Gastroesophageal sphincter (tissue), 4 donors: ENCODE measurements around the gene NEUROG2. TPM values are rescaled to one million over a fixed set of nuclear protein-coding genes. Genes with fewer than 3 reads are reported as not detected.

Experiments used
- ATAC-seq: fragments of 150-250 bp; one replicate; pipeline ENCODE4 v1.9.1; 2016; ENCODE audit warnings: mild to moderate bottlenecking, moderate library complexity
- H3K27ac ChIP-seq, 4 donors: fragments of 200-600 bp; sonication (generic) in 3 of 4; 1 replicate in 3 of 4; 2 replicates in 1 of 4; pipeline ENCODE4 v1.5.1; 2016 to 2019
- H3K27me3 ChIP-seq: fragments of 200-600 bp; sonication (generic); one replicate; pipeline ENCODE4 v1.5.1; 2019
- H3K36me3 ChIP-seq, 2 donors: fragments of 200-600 bp; sonication (generic); one replicate each; pipeline ENCODE4 v1.5.1; 2019; ENCODE audit warnings: control low read depth in 1 of 2
- H3K4me1 ChIP-seq, 3 donors: fragments of 200-600 bp; sonication (generic); 1 replicate in 2 of 3; 2 replicates in 1 of 3; pipeline ENCODE4 v1.5.1; 2016 to 2019; ENCODE audit warnings: control low read depth in 2 of 3
- H3K4me3 ChIP-seq, 2 donors: fragments of 200-600 bp; sonication (generic); one replicate each; pipeline ENCODE4 v1.5.1; 2019; ENCODE audit warnings: mild to moderate bottlenecking in 1 of 2, moderate library complexity in 1 of 2
- H3K9me3 ChIP-seq, 3 donors: fragments of 200-600 bp; sonication (generic); one replicate each; pipeline ENCODE4 v1.5.1; 2017 to 2019; ENCODE audit warnings: control low read depth in 2 of 3
- EP300 ChIP-seq: sonication (generic); formaldehyde crosslinking; IDR thresholded peaks from one replicate; pipeline ENCODE4 v1.6.1; 2017; ENCODE audit warnings: antibody characterized with exemption, mild to moderate bottlenecking
- POLR2A ChIP-seq, 2 donors: fragments of 450-650 bp; IDR thresholded peaks; one replicate each; pipeline ENCODE4 v1.6.1; 2017; ENCODE audit warnings: antibody characterized with exemption in 2 of 2, mild to moderate bottlenecking in 2 of 2, moderate library complexity in 1 of 2
- POLR2AphosphoS5 ChIP-seq: sonication (generic); formaldehyde crosslinking; IDR thresholded peaks from one replicate; pipeline ENCODE4 v1.6.1; 2017; ENCODE audit warnings: antibody characterized with exemption
- WGBS, 2 donors: methylation state at CpG; one replicate each; pipeline ENCODE4 v1.1.5; 2018; ENCODE audit warnings: low coverage in 1 of 2; 5-methylcytosine and 5-hydroxymethylcytosine counted together
- total RNA-seq, 4 donors: library from RNA; depleted of rRNA; stranded (reverse); fragments of >200 nt; gene quantifications; one replicate each; pipeline ENCODE4 v1.1.0, GENCODE V29; 2016
- TF ChIP-seq, protein P1 (sequence below), 4 experiments: fragments of 200-600 bp in 2 of 4; fragments of 450-650 bp in 2 of 4; sonication (generic) in 1 of 4; IDR thresholded peaks; one replicate each; pipeline ENCODE4 v1.5.1; 2017 to 2019; ENCODE audit warnings: antibody characterized with exemption in 4 of 4, mild to moderate bottlenecking in 2 of 4, moderate library complexity in 2 of 4

NEUROG2 gene
- total RNA-seq, 4 donors from 2014 or later, result not detected

DNA sequence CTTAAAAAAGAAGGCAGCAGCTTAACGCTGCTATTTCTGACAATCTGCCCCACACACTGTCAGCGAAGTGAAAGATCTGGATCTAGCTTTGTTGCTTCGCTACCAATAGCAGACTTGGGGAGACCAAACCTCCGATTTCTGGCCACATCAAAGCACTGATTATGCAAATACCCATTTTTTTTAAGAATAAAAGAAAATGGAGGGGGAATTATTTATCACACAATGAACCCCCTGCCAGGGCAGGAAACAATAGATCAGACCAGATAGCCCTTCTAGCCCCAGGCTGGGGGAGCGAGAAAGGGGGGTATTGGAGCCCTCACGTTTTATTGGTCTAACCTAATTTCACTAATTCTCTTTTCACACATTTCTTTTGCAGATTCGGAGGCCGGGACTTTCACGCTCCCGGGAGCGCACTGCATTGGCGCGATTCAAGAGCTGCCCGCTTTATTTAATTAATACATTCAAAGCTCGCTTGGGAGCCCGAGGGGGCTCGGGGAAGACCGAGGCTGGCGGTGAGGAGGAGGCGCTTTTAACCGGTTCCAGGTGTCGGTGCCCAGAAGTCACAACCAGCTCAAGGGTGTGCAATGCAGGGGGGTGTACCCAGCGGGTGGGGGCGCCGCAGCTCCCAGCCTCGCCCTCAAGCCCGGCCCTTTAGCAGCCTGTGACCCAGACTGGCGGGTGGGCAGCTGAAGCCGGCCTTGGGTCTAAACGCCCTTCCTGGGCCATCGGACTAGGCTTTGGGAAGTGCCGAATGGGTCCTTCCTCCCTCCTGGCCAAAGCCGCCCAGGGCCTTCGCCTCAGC lies 5.5 kb downstream of the NEUROG2 start:
- Histone ChIP-seq H3K27ac (no peak overlapping the region), H3K27me3 (peaks cover 99% of the 10 kb centered on the region), H3K36me3 (no peaks in the 10 kb centered on the region), H3K9me3 (peaks cover 0 to 4% (median 0%) of the 10 kb centered on the region in 3 donors), H3K4me1 (peaks cover 0 to 43% (median 16%) of the 10 kb centered on the region in 3 donors), H3K4me3 (peak overlapping the region in 1 of 2 donors; percentile 36)
- no peak for TF ChIP-seq POLR2A (IDR thresholded peaks at IDR 0.05)
- no peak for TF ChIP-seq EP300
- TF ChIP-seq, protein P1, sequence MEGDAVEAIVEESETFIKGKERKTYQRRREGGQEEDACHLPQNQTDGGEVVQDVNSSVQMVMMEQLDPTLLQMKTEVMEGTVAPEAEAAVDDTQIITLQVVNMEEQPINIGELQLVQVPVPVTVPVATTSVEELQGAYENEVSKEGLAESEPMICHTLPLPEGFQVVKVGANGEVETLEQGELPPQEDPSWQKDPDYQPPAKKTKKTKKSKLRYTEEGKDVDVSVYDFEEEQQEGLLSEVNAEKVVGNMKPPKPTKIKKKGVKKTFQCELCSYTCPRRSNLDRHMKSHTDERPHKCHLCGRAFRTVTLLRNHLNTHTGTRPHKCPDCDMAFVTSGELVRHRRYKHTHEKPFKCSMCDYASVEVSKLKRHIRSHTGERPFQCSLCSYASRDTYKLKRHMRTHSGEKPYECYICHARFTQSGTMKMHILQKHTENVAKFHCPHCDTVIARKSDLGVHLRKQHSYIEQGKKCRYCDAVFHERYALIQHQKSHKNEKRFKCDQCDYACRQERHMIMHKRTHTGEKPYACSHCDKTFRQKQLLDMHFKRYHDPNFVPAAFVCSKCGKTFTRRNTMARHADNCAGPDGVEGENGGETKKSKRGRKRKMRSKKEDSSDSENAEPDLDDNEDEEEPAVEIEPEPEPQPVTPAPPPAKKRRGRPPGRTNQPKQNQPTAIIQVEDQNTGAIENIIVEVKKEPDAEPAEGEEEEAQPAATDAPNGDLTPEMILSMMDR (IDR thresholded peaks at IDR 0.05), result no peak
- no peak for TF ChIP-seq POLR2AphosphoS5
- ATAC-seq, result no peak
- WGBS, 2 donors, result 0 to 4% methylated on average over 12 to 14 of the region's 34 CpGs

DNA sequence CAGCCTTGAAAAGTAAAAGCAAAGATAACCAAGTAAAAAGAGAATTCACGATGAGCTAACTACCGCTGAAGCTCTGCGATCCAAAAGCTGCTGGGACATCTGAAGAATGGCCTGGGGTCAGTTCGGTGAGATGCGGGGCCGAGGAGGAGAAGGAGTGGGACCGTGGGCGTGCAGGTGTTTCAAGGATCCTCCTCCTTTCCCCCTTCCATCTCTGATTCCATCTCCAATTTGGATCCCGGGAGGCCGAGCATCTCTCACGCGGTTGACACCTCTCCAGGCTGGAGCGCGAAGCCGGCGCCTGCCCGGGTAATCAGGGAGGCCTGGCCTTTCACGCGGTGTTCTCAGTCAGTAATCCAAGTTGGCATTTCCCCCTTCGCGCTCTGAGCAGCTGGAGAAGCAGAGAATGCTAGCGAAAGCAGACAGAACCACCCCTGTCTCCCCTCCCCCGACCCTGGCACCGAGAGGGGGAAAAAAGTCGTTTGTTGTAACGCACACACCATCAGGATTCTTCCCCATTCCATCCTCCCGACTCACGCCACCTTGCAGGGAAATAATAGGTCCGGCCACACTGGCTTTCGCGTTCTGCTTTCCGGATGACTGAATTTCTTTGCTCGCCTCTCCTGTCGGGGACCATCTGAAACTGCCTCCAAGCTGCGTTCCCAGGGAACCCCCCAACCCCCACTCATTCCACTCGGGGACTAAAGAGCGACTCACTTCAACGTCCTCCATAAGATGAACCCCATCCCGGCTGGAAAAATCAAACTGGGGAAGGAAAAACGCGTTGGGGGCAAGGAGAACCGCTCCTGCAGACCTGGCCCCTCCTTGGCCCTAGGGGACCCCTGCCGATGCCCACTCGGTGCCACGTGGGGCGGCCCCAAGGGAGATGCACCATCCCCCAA lies 6.5 kb downstream of the NEUROG2 start:
- Histone ChIP-seq H3K9me3 (peaks cover 0 to 4% (median 0%) of the 10 kb centered on the region in 3 donors), H3K4me3 (peak overlapping the region in 1 of 2 donors; percentile 36), H3K27me3 (peaks cover 96% of the 10 kb centered on the region), H3K4me1 (peaks cover 0 to 33% (median 11%) of the 10 kb centered on the region in 3 donors), H3K36me3 (no peaks in the 10 kb centered on the region), H3K27ac (no peak overlapping the region)
- no peak for TF ChIP-seq POLR2A (IDR thresholded peaks at IDR 0.05)
- TF ChIP-seq EP300, result no peak
- TF ChIP-seq, protein P1 (IDR thresholded peaks at IDR 0.05), result no peak
- no peak for TF ChIP-seq POLR2AphosphoS5
- 3 to 4% methylated on average over 5 to 17 of the region's 46 CpGs for WGBS, 2 donors
- ATAC-seq, result no peak

DNA sequence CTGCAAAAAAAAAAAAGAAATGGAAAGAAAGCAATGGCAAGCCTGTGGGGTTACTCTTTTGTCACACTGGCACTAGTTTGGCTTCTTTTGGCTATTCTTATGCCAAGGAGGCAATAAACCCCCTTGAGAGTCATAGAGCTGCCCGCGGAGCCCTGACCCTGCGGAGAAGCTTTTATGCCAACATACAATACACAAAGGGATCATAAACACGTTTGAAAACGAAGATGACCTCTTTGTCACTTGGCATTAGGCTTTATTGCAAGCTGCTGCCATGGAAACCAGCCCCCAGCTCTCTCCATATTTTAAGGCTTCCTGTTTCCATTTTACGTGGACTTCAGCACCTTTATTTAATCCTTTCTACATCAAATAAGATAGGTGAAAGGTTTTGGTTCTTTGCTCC lies 7.6 kb downstream of the NEUROG2 start:
- Histone ChIP-seq H3K36me3 (no peaks in the 10 kb centered on the region), H3K9me3 (peaks cover 0 to 4% (median 0%) of the 10 kb centered on the region in 3 donors), H3K4me1 (peaks cover 0 to 26% (median 11%) of the 10 kb centered on the region in 3 donors), H3K4me3 (no peak overlapping the region), H3K27me3 (peaks cover 91% of the 10 kb centered on the region), H3K27ac (no peak overlapping the region)
- WGBS, 2 donors, result 5 to 8% methylated on average over 6 of the region's 6 CpGs
- ATAC-seq, result no peak
- no peak for TF ChIP-seq EP300

DNA sequence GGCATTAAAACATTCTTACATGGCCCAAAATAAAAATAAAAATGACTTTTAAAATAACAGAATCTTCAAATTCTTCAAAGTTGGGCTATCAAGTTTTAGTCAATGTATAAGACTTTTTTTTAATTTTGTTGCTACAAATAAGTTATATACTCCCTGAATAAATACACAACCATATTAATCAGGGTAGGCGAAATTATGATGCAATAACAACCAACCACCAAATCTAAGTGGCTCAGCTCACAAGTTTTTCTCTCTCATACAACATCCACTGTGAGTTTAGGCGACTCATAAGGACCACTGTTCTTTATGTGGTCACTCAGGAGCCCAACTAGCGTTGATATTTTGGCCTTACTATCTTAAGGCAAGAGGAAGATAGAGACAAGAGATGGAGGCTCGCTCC lies 11.2 kb downstream of the NEUROG2 start:
- Histone ChIP-seq H3K4me3 (no peak overlapping the region), H3K36me3 (no peaks in the 10 kb centered on the region), H3K4me1 (peaks cover 0 to 10% (median 0%) of the 10 kb centered on the region in 3 donors), H3K27me3 (peaks cover 63% of the 10 kb centered on the region), H3K27ac (no peak overlapping the region), H3K9me3 (no peaks in the 10 kb centered on the region)
- 78 to 84% methylated on average over 4 of the region's 4 CpGs for WGBS, 2 donors
- no peak for ATAC-seq
- TF ChIP-seq EP300, result no peak
- TF ChIP-seq POLR2A (IDR thresholded peaks at IDR 0.05), result no peak
- TF ChIP-seq, protein P1 (IDR thresholded peaks at IDR 0.05), result no peak
- no peak for TF ChIP-seq POLR2AphosphoS5

DNA sequence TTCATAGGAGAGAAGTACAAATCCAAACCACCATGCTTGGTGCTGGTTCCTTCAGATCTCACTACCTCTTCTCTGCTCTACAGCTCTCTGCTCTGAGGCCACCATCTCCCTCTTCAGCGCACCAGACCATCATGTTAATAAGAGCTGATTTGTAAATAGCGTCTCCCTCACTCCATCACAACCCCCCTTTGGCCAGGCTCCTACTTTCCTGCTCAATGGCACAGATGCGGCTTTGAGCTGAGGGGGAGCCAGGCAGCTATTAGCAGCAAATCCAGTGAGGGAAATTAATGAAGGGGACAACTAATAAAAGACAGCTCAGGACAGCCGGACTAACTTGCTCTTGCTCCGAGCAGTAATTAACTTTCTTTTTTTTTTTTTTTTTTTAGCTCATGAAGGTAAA lies 13.1 kb downstream of the NEUROG2 start:
- no peaks in the 10 kb centered on the region for H3K9me3 ChIP-seq
- no peak overlapping the region for H3K4me3 ChIP-seq
- ATAC-seq, result no peak
- 62 to 69% methylated on average over 4 to 5 of the region's 5 CpGs for WGBS, 2 donors
- H3K27ac ChIP-seq, result no peak overlapping the region
- peaks cover 52% of the 10 kb centered on the region for H3K27me3 ChIP-seq
- H3K36me3 ChIP-seq, result no peaks in the 10 kb centered on the region
- H3K4me1 ChIP-seq, result no peaks in the 10 kb centered on the region
- TF ChIP-seq, protein P1 (IDR thresholded peaks at IDR 0.05), result no peak
- TF ChIP-seq EP300 (no peak), POLR2AphosphoS5 (no peak), POLR2A (IDR thresholded peaks at IDR 0.05) (no peak)
